H9 (cell line): ENCODE data around the gene ZP3. TPM values are rescaled to one million over a fixed set of nuclear protein-coding genes. Genes with fewer than 3 reads are reported as not detected.
"Not testable (repeated sequence)": the region's sequence is repeated elsewhere in the genome, so short reads cannot be mapped to it uniquely, and the experiment has no call there.

Source experiments
- DNase-seq: peaks from one replicate; pipeline ENCODE4 v3.0.0-alpha.2; 2017
- H2AFZ ChIP-seq: one replicate; pipeline ENCODE4 v1.6.1; 2013; ENCODE audit warnings: mild to moderate bottlenecking, low read length, control low read depth, moderate library complexity
- H2AK5ac ChIP-seq: 2 replicates; pipeline ENCODE4 v1.6.1; 2013; ENCODE audit warnings: low read length, control low read depth, mixed read lengths; ENCODE audit not compliant: insufficient read length
- H2BK120ac ChIP-seq: one replicate; pipeline ENCODE4 v1.6.1; 2013; ENCODE audit warnings: low read depth, mild to moderate bottlenecking, low read length, control low read depth, inconsistent platforms; ENCODE audit not compliant: poor library complexity, severe bottlenecking
- H2BK12ac ChIP-seq: 2 replicates; pipeline ENCODE4 v1.6.1; 2013; ENCODE audit warnings: low read length, control low read depth, mixed read lengths, low read depth; ENCODE audit not compliant: insufficient read length
- H2BK15ac ChIP-seq: 2 replicates; pipeline ENCODE4 v1.6.1; 2013; ENCODE audit warnings: low read depth, low read length, control low read depth
- H2BK20ac ChIP-seq: one replicate; pipeline ENCODE4 v1.6.1; 2013; ENCODE audit warnings: low read depth, mild to moderate bottlenecking, low read length, control low read depth, inconsistent platforms; ENCODE audit not compliant: poor library complexity, severe bottlenecking
- H2BK5ac ChIP-seq: 2 replicates; pipeline ENCODE4 v1.6.1; 2013; ENCODE audit warnings: low read length, control low read depth, mixed read lengths; ENCODE audit not compliant: insufficient read length
- H3K14ac ChIP-seq: 2 replicates; pipeline ENCODE4 v1.6.1; 2013; ENCODE audit warnings: low read length, control low read depth; ENCODE audit not compliant: insufficient read depth
- H3K18ac ChIP-seq: 2 replicates; pipeline ENCODE4 v1.6.1; 2013; ENCODE audit warnings: low read depth, mild to moderate bottlenecking, mixed read lengths, low read length, control low read depth; ENCODE audit not compliant: insufficient read length
- H3K23ac ChIP-seq: 2 replicates; pipeline ENCODE4 v1.6.1; 2013; ENCODE audit warnings: low read length, control low read depth, mixed read lengths, low read depth; ENCODE audit not compliant: insufficient read length
- H3K23me2 ChIP-seq: 2 replicates; pipeline ENCODE4 v1.6.1; 2013; ENCODE audit warnings: low read depth, mild to moderate bottlenecking, mixed read lengths, low read length, control low read depth; ENCODE audit not compliant: insufficient read length, poor library complexity, severe bottlenecking
- H3K27ac ChIP-seq: 2 replicates; pipeline ENCODE4 v1.5.1; 2013; ENCODE audit warnings: low read length, control low read depth, mixed read lengths, low read depth; ENCODE audit not compliant: insufficient read length
- H3K27me3 ChIP-seq: 2 replicates; pipeline ENCODE4 v1.6.1; 2013; ENCODE audit warnings: low read length, control low read depth, inconsistent platforms; ENCODE audit not compliant: insufficient read depth
- H3K4ac ChIP-seq: 2 replicates; pipeline ENCODE4 v1.6.1; 2013; ENCODE audit warnings: low read depth, mild to moderate bottlenecking, control low read depth, inconsistent platforms, low read length, moderate library complexity
- H3K4me1 ChIP-seq: 2 replicates; pipeline ENCODE4 v1.6.1; 2013; ENCODE audit warnings: low read length, control low read depth, inconsistent platforms; ENCODE audit not compliant: insufficient read depth
- H3K4me2 ChIP-seq: 2 replicates; pipeline ENCODE4 v1.6.1; 2013; ENCODE audit warnings: low read length, control low read depth, mixed read lengths; ENCODE audit not compliant: insufficient read length, insufficient read depth
- H3K56ac ChIP-seq: 2 replicates; pipeline ENCODE4 v1.6.1; 2013; ENCODE audit warnings: low read depth, mild to moderate bottlenecking, mixed read lengths, low read length, control low read depth; ENCODE audit not compliant: insufficient read length
- H3K79me1 ChIP-seq: 2 replicates; pipeline ENCODE4 v1.6.1; 2013; ENCODE audit warnings: low read depth, mild to moderate bottlenecking, moderate library complexity, low read length, control low read depth, inconsistent platforms; ENCODE audit not compliant: insufficient read depth, poor library complexity, severe bottlenecking
- H3K79me2 ChIP-seq: 2 replicates; pipeline ENCODE4 v1.6.1; 2013; ENCODE audit warnings: low read length, control low read depth, inconsistent platforms; ENCODE audit not compliant: insufficient read depth
- H3K9ac ChIP-seq: 2 replicates; pipeline ENCODE4 v1.6.1; 2013; ENCODE audit warnings: low read length, control low read depth, mixed read lengths; ENCODE audit not compliant: insufficient read length; ENCODE audit errors: extremely low read depth
- H3K9me3 ChIP-seq: one replicate; pipeline ENCODE4 v1.6.1; 2013; ENCODE audit warnings: low read depth, low read length, inconsistent platforms; ENCODE audit not compliant: control insufficient read depth
- H3T11ph ChIP-seq: one replicate; pipeline ENCODE4 v1.6.1; 2013; ENCODE audit warnings: mild to moderate bottlenecking, low read length, control low read depth, inconsistent platforms
- H4K20me1 ChIP-seq: one replicate; pipeline ENCODE4 v1.6.1; 2013; ENCODE audit not compliant: control insufficient read depth, insufficient read length, insufficient read depth
- H4K5ac ChIP-seq: 2 replicates; pipeline ENCODE4 v1.6.1; 2013; ENCODE audit warnings: low read depth, mild to moderate bottlenecking, mixed read lengths, low read length, control low read depth; ENCODE audit not compliant: insufficient read length
- H4K8ac ChIP-seq: replicated peaks from 2 replicates; pipeline ENCODE4 v1.6.1; 2013; ENCODE audit warnings: low read length, control low read depth, mixed read lengths, low read depth; ENCODE audit not compliant: insufficient read length
- H4K91ac ChIP-seq: 2 replicates; pipeline ENCODE4 v1.6.1; 2013; ENCODE audit warnings: low read depth, mild to moderate bottlenecking, moderate library complexity, mixed read lengths, low read length, control low read depth; ENCODE audit not compliant: insufficient read length
- H3K27ac Mint-ChIP-seq, 3 experiments: 2 replicates in 2 of 3; 3 replicates in 1 of 3; pipeline ENCODE4 v1.8.0; 2020 to 2021; ENCODE audit warnings: mixed read lengths in 3 of 3, mild to moderate bottlenecking in 1 of 3, moderate library complexity in 1 of 3
- H3K27me3 Mint-ChIP-seq: 2 replicates; pipeline ENCODE4 v1.8.0; 2021; ENCODE audit warnings: low read depth, mild to moderate bottlenecking, moderate library complexity, mixed read lengths
- H3K36me3 Mint-ChIP-seq, 3 experiments: 2 replicates in 2 of 3; 3 replicates in 1 of 3; pipeline ENCODE4 v1.8.0; 2020 to 2021; ENCODE audit warnings: low read depth in 3 of 3, mixed read lengths in 3 of 3; ENCODE audit not compliant: insufficient read depth in 1 of 3
- H3K4me1 Mint-ChIP-seq, 2 experiments: 2 replicates each; pipeline ENCODE4 v1.8.0; 2020; ENCODE audit warnings: mixed read lengths in 2 of 2
- H3K4me3 Mint-ChIP-seq, 2 experiments: 2 replicates in 1 of 2; 3 replicates in 1 of 2; pipeline ENCODE4 v1.8.0; 2020 to 2021; ENCODE audit warnings: mild to moderate bottlenecking in 2 of 2, mixed read lengths in 2 of 2, moderate library complexity in 1 of 2
- H3K9me3 Mint-ChIP-seq, 2 experiments: 2 replicates in 1 of 2; 3 replicates in 1 of 2; pipeline ENCODE4 v1.8.0; 2020; ENCODE audit warnings: mild to moderate bottlenecking in 2 of 2, mixed read lengths in 2 of 2, moderate library complexity in 1 of 2
- CTCF ChIP-seq: fragments of 200-600 bp; sonication (generic); conservative IDR thresholded peaks from 3 replicates; pipeline ENCODE4 v1.8.0; 2021; ENCODE audit warnings: antibody characterized with exemption, mild to moderate bottlenecking
- WGBS: extraction: QIAGEN DNeasy Blood & Tissue Kit; methylation state at CpG from one replicate; pipeline ENCODE4 v1.1.7; 2013; ENCODE audit warnings: missing lambda C conversion rate, low lambda C conversion rate, mixed read lengths; ENCODE audit not compliant: insufficient read length; ENCODE audit errors: extremely low coverage; 5-methylcytosine and 5-hydroxymethylcytosine counted together
- total RNA-seq: library from RNA; stranded (reverse); gene quantifications from 2 replicates; pipeline ENCODE4 v1.2.1, GENCODE V29; 2021

The ZP3 gene
- total RNA-seq, 1 experiment from 2014 or later = 1.3 TPM

GRCh38 chr7:76400248-76400647, 24.5 kb upstream of the ZP3 start:
- no peak overlapping the region for H2BK5ac ChIP-seq
- no peak for TF ChIP-seq CTCF
- no peak overlapping the region for H4K5ac ChIP-seq
- no peaks in the 10 kb centered on the region for H3K9me3 ChIP-seq
- Mint-ChIP-seq H3K4me1 (peaks cover 19 to 26% of the 10 kb centered on the region in 2 experiments), H3K27ac (no peak overlapping the region), H3K36me3 (no peaks in the 10 kb centered on the region), H3K27me3 (peaks cover 4% of the 10 kb centered on the region), H3K4me3 (no peak overlapping the region), H3K9me3 (peaks cover 0 to 4% of the 10 kb centered on the region in 2 experiments; a peak in 3 of 5 replicates)
- no peak overlapping the region for H3K27ac ChIP-seq
- H3K4me1 ChIP-seq = no peaks in the 10 kb centered on the region
- H3K18ac ChIP-seq = no peak overlapping the region
- no peak overlapping the region for H3K56ac ChIP-seq
- H2BK15ac ChIP-seq = no peak overlapping the region
- H3T11ph ChIP-seq = no peak overlapping the region
- no peaks in the 10 kb centered on the region for H4K20me1 ChIP-seq
- H3K79me2 ChIP-seq = no peaks in the 10 kb centered on the region
- no peak overlapping the region for H4K91ac ChIP-seq
- no peak overlapping the region for H3K4ac ChIP-seq
- no peak overlapping the region for H2AFZ ChIP-seq
- H3K9ac ChIP-seq = no peak overlapping the region
- no peak for DNase-seq
- WGBS = no CpG with 5 or more reads among the region's 23 CpGs
- H3K23me2 ChIP-seq = no peaks in the 10 kb centered on the region
- H3K79me1 ChIP-seq = no peaks in the 10 kb centered on the region
- H2BK20ac ChIP-seq = no peak overlapping the region
- no peak overlapping the region for H2BK12ac ChIP-seq
- no peaks in the 10 kb centered on the region for H3K27me3 ChIP-seq
- no peak overlapping the region for H4K8ac ChIP-seq
- H3K4me2 ChIP-seq = no peak overlapping the region
- no peak overlapping the region for H2AK5ac ChIP-seq
- no peak overlapping the region for H3K14ac ChIP-seq
- H2BK120ac ChIP-seq = no peak overlapping the region
- H3K23ac ChIP-seq = no peak overlapping the region

- H3K79me2 ChIP-seq, H2BK20ac ChIP-seq, H3K79me1 ChIP-seq, H3K9me3 Mint-ChIP-seq, H3K27ac ChIP-seq, H2AFZ ChIP-seq, H3K27me3 Mint-ChIP-seq, H3K9ac ChIP-seq, H3K23ac ChIP-seq, H3K4me3 Mint-ChIP-seq, DNase-seq, H2AK5ac ChIP-seq, H3K27me3 ChIP-seq, H4K20me1 ChIP-seq, H3K56ac ChIP-seq, H2BK5ac ChIP-seq, H2BK12ac ChIP-seq, H4K91ac ChIP-seq, H3K36me3 Mint-ChIP-seq, H3K14ac ChIP-seq, H3K4ac ChIP-seq, H4K8ac ChIP-seq, H3K9me3 ChIP-seq, H3K23me2 ChIP-seq, H2BK15ac ChIP-seq, H2BK120ac ChIP-seq, H4K5ac ChIP-seq, H3K4me1 ChIP-seq, H3K4me2 ChIP-seq, H3K18ac ChIP-seq, H3T11ph ChIP-seq: not testable (repeated sequence)
- H3K27ac Mint-ChIP-seq = peak overlapping the region in 1 of 3 experiments; percentile 53; a peak in 1 of 7 replicates
- no CpG with 5 or more reads among the region's 8 CpGs for WGBS
- H3K4me1 Mint-ChIP-seq = peaks cover 4 to 11% of the 10 kb centered on the region in 2 experiments; a peak in 3 of 4 replicates
Measured at GRCh38 chr7:76403097-76403496, 21.7 kb upstream of the ZP3 start.
